Parathyroid adenoma (tissue), 2 donors: Measurements from ENCODE around the gene XPNPEP2.

Experiments used
- H2AFZ ChIP-seq: fragments of 300-600 bp; sonication (generic); one replicate; pipeline ENCODE4 v1.7.0; 2017; ENCODE audit warnings: antibody characterized with exemption, mild to moderate bottlenecking
- H3K27ac ChIP-seq: fragments of 300-600 bp; sonication (generic); one replicate; pipeline ENCODE4 v1.7.0; 2017
- H3K27me3 ChIP-seq: fragments of 300-600 bp; sonication (generic); one replicate; pipeline ENCODE4 v1.7.0; 2017; ENCODE audit warnings: low read length; ENCODE audit not compliant: control insufficient read depth, insufficient read depth
- H3K36me3 ChIP-seq: fragments of 300-600 bp; sonication (generic); one replicate; pipeline ENCODE4 v1.7.0; 2017; ENCODE audit warnings: low read length; ENCODE audit not compliant: control insufficient read depth, insufficient read depth
- H3K4me1 ChIP-seq: fragments of 300-600 bp; sonication (generic); one replicate; pipeline ENCODE4 v1.7.0; 2017; ENCODE audit warnings: control low read depth
- H3K4me2 ChIP-seq: fragments of 300-600 bp; sonication (generic); one replicate; pipeline ENCODE4 v1.7.0; 2017; ENCODE audit warnings: low read length
- H3K4me3 ChIP-seq: fragments of 300-600 bp; sonication (generic); one replicate; pipeline ENCODE4 v1.7.0; 2017; ENCODE audit warnings: low read depth, low read length
- H3K79me2 ChIP-seq: fragments of 300-600 bp; sonication (generic); one replicate; pipeline ENCODE4 v1.7.0; 2017; ENCODE audit warnings: control low read depth
- H3K9ac ChIP-seq: fragments of 300-600 bp; sonication (generic); one replicate; pipeline ENCODE4 v1.7.0; 2017; ENCODE audit warnings: mild to moderate bottlenecking
- H3K9me3 ChIP-seq: fragments of 300-600 bp; sonication (generic); one replicate; pipeline ENCODE4 v1.7.0; 2017; ENCODE audit warnings: low read length; ENCODE audit not compliant: control insufficient read depth
- TF ChIP-seq, protein P1 (sequence below): fragments of 300-600 bp; sonication (generic); IDR thresholded peaks from one replicate; pipeline ENCODE4 v1.7.0; 2017; ENCODE audit warnings: antibody characterized with exemption, mild to moderate bottlenecking
- donor health status: primary hyperparathyroidism.

XPNPEP2 gene

DNA sequence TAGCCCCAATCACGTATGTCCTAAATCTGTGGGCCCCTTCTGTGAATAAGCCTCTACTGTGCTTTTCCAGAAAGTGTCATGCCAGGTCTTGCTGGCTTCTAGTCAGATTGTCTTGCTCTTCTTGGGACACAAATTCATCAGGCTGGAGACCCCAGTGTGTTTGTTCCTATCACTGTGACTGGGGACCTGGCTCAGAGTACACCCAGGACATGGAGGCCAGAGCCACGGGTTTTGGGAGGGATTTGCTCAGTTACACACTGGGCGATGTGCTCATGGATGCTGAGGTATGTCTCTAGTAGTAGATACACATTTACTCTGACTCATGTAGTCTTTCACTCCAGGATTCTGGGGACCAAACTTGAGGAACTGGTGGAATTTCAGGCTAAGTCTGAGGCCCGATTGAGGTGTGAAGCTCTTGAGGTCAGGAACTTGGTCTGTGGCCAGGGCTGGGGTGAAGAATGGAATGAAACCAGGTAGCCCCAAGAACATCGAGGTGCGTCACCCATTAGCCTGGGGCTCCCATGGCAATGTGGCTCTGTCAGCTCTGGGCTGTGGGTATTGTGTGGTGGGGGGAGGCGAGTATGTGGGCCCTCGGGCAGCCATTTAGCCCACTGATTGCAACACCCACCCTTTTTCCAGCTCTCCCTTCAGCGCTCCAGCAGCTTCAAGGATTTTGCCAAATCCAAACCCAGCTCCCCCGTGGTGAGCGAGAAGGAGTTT, 48.7 kb downstream of the XPNPEP2 start:
- Histone ChIP-seq H3K9me3 (no peaks in the 10 kb centered on the region), H3K79me2 (no peaks in the 10 kb centered on the region), H3K27ac (no peak overlapping the region), H3K4me2 (no peak overlapping the region), H3K4me1 (no peaks in the 10 kb centered on the region), H3K4me3 (no peak overlapping the region), H3K36me3 (no peaks in the 10 kb centered on the region), H3K27me3 (no peaks in the 10 kb centered on the region), H2AFZ (no peak overlapping the region), H3K9ac (no peak overlapping the region)
- TF ChIP-seq, protein P1, sequence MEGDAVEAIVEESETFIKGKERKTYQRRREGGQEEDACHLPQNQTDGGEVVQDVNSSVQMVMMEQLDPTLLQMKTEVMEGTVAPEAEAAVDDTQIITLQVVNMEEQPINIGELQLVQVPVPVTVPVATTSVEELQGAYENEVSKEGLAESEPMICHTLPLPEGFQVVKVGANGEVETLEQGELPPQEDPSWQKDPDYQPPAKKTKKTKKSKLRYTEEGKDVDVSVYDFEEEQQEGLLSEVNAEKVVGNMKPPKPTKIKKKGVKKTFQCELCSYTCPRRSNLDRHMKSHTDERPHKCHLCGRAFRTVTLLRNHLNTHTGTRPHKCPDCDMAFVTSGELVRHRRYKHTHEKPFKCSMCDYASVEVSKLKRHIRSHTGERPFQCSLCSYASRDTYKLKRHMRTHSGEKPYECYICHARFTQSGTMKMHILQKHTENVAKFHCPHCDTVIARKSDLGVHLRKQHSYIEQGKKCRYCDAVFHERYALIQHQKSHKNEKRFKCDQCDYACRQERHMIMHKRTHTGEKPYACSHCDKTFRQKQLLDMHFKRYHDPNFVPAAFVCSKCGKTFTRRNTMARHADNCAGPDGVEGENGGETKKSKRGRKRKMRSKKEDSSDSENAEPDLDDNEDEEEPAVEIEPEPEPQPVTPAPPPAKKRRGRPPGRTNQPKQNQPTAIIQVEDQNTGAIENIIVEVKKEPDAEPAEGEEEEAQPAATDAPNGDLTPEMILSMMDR, result no peak

DNA sequence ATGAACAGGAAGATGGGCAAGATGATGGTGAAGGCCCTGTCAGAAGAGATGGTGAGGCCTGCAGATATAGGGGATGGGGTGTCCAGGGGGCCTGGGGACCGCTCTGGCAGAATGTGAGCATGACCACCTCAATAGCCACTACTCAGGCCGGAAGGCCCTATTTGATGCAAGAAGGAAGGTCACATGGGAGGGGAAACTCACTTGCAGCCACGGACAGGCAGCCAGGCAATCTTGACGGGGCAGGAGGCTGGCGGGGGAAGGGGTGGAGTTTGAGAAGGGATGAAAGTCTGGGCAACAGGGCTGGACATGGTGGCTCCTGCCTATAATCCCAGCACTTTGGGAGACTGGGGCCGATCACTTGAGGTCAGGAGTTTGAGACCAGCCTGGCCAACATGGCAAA, 49.7 kb downstream of the XPNPEP2 start:
- no peak overlapping the region for H3K27ac ChIP-seq
- H3K4me3 ChIP-seq, result no peak overlapping the region
- no peaks in the 10 kb centered on the region for H3K36me3 ChIP-seq
- no peak overlapping the region for H3K4me2 ChIP-seq
- TF ChIP-seq, protein P1, result no peak
- no peaks in the 10 kb centered on the region for H3K9me3 ChIP-seq
- no peak overlapping the region for H3K9ac ChIP-seq
- no peaks in the 10 kb centered on the region for H3K27me3 ChIP-seq
- no peak overlapping the region for H2AFZ ChIP-seq
- no peaks in the 10 kb centered on the region for H3K79me2 ChIP-seq
- no peaks in the 10 kb centered on the region for H3K4me1 ChIP-seq

DNA sequence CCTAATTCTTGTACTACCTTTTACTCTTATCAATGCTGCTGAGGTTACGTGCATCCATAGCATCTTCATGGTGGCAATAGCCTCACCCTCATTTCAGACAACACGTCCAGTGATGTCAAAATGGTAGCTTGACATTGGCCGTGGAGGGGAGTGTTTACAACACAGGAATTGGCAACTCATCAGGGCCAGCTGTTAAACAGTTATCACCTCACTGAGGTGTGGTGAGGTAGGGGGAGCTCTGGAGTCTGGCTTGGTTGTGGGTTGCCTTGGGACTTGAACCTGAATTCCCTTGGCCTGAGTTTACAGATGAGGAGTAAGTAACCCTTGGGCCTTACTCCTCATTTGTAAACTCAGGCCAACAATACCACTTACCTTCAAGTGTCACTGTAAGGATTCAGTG, 51.4 kb downstream of the XPNPEP2 start:
- H3K79me2 ChIP-seq, result no peaks in the 10 kb centered on the region
- TF ChIP-seq, protein P1, result no peak
- no peak overlapping the region for H2AFZ ChIP-seq
- no peaks in the 10 kb centered on the region for H3K9me3 ChIP-seq
- H3K27ac ChIP-seq, result no peak overlapping the region
- H3K36me3 ChIP-seq, result no peaks in the 10 kb centered on the region
- no peak overlapping the region for H3K9ac ChIP-seq
- H3K4me1 ChIP-seq, result no peaks in the 10 kb centered on the region
- H3K4me3 ChIP-seq, result no peak overlapping the region
- no peaks in the 10 kb centered on the region for H3K27me3 ChIP-seq
- no peak overlapping the region for H3K4me2 ChIP-seq

- H2AFZ ChIP-seq, result no peak overlapping the region
- TF ChIP-seq, protein P1, result no peak
- no peak overlapping the region for H3K9ac ChIP-seq
- H3K36me3 ChIP-seq, result no peaks in the 10 kb centered on the region
- no peaks in the 10 kb centered on the region for H3K4me1 ChIP-seq
- no peaks in the 10 kb centered on the region for H3K27me3 ChIP-seq
- H3K27ac ChIP-seq, result no peak overlapping the region
- no peak overlapping the region for H3K4me2 ChIP-seq
- H3K4me3 ChIP-seq, result no peak overlapping the region
- H3K79me2 ChIP-seq, result no peaks in the 10 kb centered on the region
- no peaks in the 10 kb centered on the region for H3K9me3 ChIP-seq
Observed at GRCh38 chrX:129790808-129791207, 52.0 kb downstream of the XPNPEP2 start.

DNA sequence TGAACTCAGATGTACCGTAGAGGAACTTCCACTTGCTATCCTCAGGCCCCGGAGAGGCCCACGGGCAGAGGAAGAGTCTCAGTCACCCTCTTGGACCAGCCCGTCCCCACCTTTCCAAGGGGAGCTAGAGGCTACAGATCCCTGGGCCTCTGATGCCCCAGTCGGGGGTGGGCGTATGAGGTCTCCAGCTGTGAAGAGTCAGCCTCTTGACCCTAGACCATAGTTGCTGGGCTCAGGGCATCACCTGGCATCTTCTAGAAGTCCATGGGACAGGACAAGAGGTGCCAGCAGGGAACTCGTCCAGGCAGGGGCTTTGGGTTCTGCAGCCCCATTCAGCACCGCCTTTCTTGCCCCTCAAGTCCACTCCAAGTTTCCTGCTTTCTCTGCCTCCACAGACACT, 52.6 kb downstream of the XPNPEP2 start:
- H3K27me3 ChIP-seq, result no peaks in the 10 kb centered on the region
- H3K4me1 ChIP-seq, result no peaks in the 10 kb centered on the region
- no peak overlapping the region for H3K4me2 ChIP-seq
- H3K27ac ChIP-seq, result no peak overlapping the region
- H3K9me3 ChIP-seq, result no peaks in the 10 kb centered on the region
- no peak overlapping the region for H3K4me3 ChIP-seq
- TF ChIP-seq, protein P1, result no peak
- H3K9ac ChIP-seq, result no peak overlapping the region
- H2AFZ ChIP-seq, result no peak overlapping the region
- H3K79me2 ChIP-seq, result no peaks in the 10 kb centered on the region
- H3K36me3 ChIP-seq, result no peaks in the 10 kb centered on the region
